Endothelial cell of umbilical vein (primary cell): ENCODE measurements around the gene CD109. TPM values are rescaled to one million over a fixed set of nuclear protein-coding genes. Genes with fewer than 3 reads are reported as not detected.

Experiments used
- BruUV-seq: library from RNA; stranded (reverse); fragments of 400-500 nt; replicated peaks from 2 replicates; lab custom pipeline; 2021; lab: Mats Ljungman, UMichigan
- CTCF ChIA-PET: fragments of 300-600, 350-600 bp; sonication (Branson Sonifier 250); formaldehyde crosslinking; loops from one replicate; lab custom pipeline; 2021; ENCODE audit warnings: antibody characterized with exemption, inconsistent platforms; lab: Charles Lee
- POLR2A ChIA-PET: fragments of 300-600, 350-600 bp; sonication (Branson Sonifier 250); formaldehyde crosslinking; loops from one replicate; lab custom pipeline; 2021; ENCODE audit warnings: antibody characterized with exemption, inconsistent platforms; lab: Charles Lee
- DNase-seq: peaks from one replicate; pipeline ENCODE4 v3.0.0-alpha.2; 2011; ENCODE audit warnings: low read depth, low spot score
- FAIRE-seq: peaks from 2 replicates; lab custom pipeline; 2011; peaks lifted over from hg19 to GRCh38; lab: Jason Lieb, UNC
- H2AFZ ChIP-seq: 2 replicates; pipeline ENCODE4 v1.6.0; 2012; ENCODE audit warnings: low read depth, low read length, control low read depth, inconsistent platforms
- H3K27ac ChIP-seq: 2 replicates; pipeline ENCODE4 v1.5.1; 2011; ENCODE audit warnings: low read depth, mild to moderate bottlenecking, control low read depth, low read length, moderate library complexity; ENCODE audit not compliant: insufficient read depth
- H3K27me3 ChIP-seq, 2 experiments: 2 replicates each; pipeline versions ENCODE4 v1.6.0 to v1.6.1; 2011; ENCODE audit warnings: low read length in 2 of 2, mixed read lengths in 1 of 2; ENCODE audit not compliant: control insufficient read depth in 2 of 2, insufficient read depth in 2 of 2
- H3K36me3 ChIP-seq, 2 experiments: 2 replicates in 1 of 2; 3 replicates in 1 of 2; pipeline ENCODE4 v1.5.1; 2011; ENCODE audit warnings: low read length in 2 of 2, mild to moderate bottlenecking in 1 of 2, moderate library complexity in 1 of 2; ENCODE audit not compliant: control insufficient read depth in 2 of 2, insufficient read depth in 2 of 2; ENCODE audit errors: extremely low read depth in 1 of 2
- H3K4me1 ChIP-seq: 3 replicates; pipeline ENCODE4 v1.5.1; 2011; ENCODE audit warnings: mild to moderate bottlenecking, low read length; ENCODE audit not compliant: control insufficient read depth, insufficient read depth; ENCODE audit errors: extremely low read depth
- H3K4me2 ChIP-seq: 2 replicates; pipeline ENCODE4 v1.6.1; 2011; ENCODE audit warnings: low read length, control low read depth, mixed read lengths; ENCODE audit not compliant: insufficient read depth
- H3K4me3 ChIP-seq, 3 experiments: fragments of 200-600 bp in 1 of 3; sonication (generic), shearing (Covaris generic) in 1 of 3; replicated peaks in 1 of 3; 2 replicates each; pipeline ENCODE4 v1.5.1; 2011 to 2016; ENCODE audit warnings: control low read depth in 3 of 3, low read length in 3 of 3, mild to moderate bottlenecking in 2 of 3, inconsistent platforms in 1 of 3, low read depth in 1 of 3, moderate library complexity in 1 of 3; ENCODE audit not compliant: insufficient read depth in 1 of 3
- H3K79me2 ChIP-seq: 2 replicates; pipeline ENCODE4 v1.6.0; 2012; ENCODE audit warnings: low read length, inconsistent platforms; ENCODE audit not compliant: control insufficient read depth, insufficient read depth
- H3K9ac ChIP-seq: replicated peaks from 2 replicates; pipeline ENCODE3; 2011; ENCODE audit warnings: low read length, control low read depth; ENCODE audit not compliant: insufficient read depth; ENCODE audit errors: extremely low read depth
- H3K9me1 ChIP-seq: replicated peaks from 3 replicates; pipeline ENCODE4 v1.6.0; 2011; ENCODE audit warnings: mild to moderate bottlenecking, low read length; ENCODE audit not compliant: control insufficient read depth, insufficient read depth; ENCODE audit errors: extremely low read depth
- H3K9me3 ChIP-seq: replicated peaks from 2 replicates; pipeline ENCODE4 v1.5.1; 2012; ENCODE audit warnings: low read length, inconsistent platforms; ENCODE audit not compliant: control insufficient read depth, insufficient read depth
- H4K20me1 ChIP-seq: replicated peaks from 2 replicates; pipeline ENCODE3; 2011; ENCODE audit warnings: mild to moderate bottlenecking, low read length; ENCODE audit not compliant: control insufficient read depth, insufficient read depth; ENCODE audit errors: extremely low read depth
- FOS ChIP-seq: IDR thresholded peaks from 2 replicates; pipeline ENCODE4 v1.6.1; 2011; ENCODE audit warnings: mild to moderate bottlenecking, low read length, moderate library complexity, borderline replicate concordance; ENCODE audit not compliant: insufficient read depth
- GATA2 ChIP-seq: IDR thresholded peaks from 2 replicates; pipeline ENCODE4 v1.7.0; 2011; ENCODE audit warnings: low read depth, mild to moderate bottlenecking, moderate library complexity, mixed read lengths, low read length; ENCODE audit not compliant: insufficient read length, insufficient read depth
- JUN ChIP-seq: IDR thresholded peaks from 2 replicates; pipeline ENCODE4 v1.6.1; 2011; ENCODE audit warnings: borderline replicate concordance, low read depth; ENCODE audit not compliant: insufficient read length, insufficient read depth
- POLR2A ChIP-seq: IDR thresholded peaks from 2 replicates; pipeline ENCODE4 v1.6.1; 2012; ENCODE audit warnings: low read depth, mild to moderate bottlenecking, control low read depth, low read length
- dilution Hi-C: fragments of 300-500 bp; cut with MboI; formaldehyde crosslinking; loops from one replicate; pipeline ENCODE4 v1.15.0; 2019; ENCODE audit warnings: low sequenced_read_pairs; ENCODE audit not compliant: extremely low pct_ligation_motif_present
- intact Hi-C: fragments of 100-400 bp; cut with micrococcal nuclease; formaldehyde crosslinking; loops from one replicate; pipeline ENCODE4 v1.10.0; 2022
- polyA plus RNA-seq, 4 experiments: library from polyadenylated mRNA; depleted of rRNA in 3 of 4; stranded (reverse) in 3 of 4; unstranded in 1 of 4; fragments of >200 nt; gene quantifications; 2 replicates each; pipeline versions ENCODE4 v1.2.1 to v1.2.3, GENCODE V29; 2011 to 2012; ENCODE audit warnings: missing spikeins in 1 of 4
- total RNA-seq: library from RNA; stranded (reverse); gene quantifications from 2 replicates; pipeline ENCODE4 v1.2.3, GENCODE V29; 2021
- TF ChIP-seq, protein P1 (sequence below): IDR thresholded peaks from 2 replicates; pipeline ENCODE4 v1.6.1; 2011; ENCODE audit not compliant: insufficient read depth, insufficient read length
- TF ChIP-seq, protein P2 (sequence below), 2 donors: IDR thresholded peaks; 1 replicate in 1 of 2; 2 replicates in 1 of 2; pipeline ENCODE4 v1.5.1; 2011; ENCODE audit warnings: low read length in 2 of 2, mild to moderate bottlenecking in 2 of 2, moderate library complexity in 2 of 2, control low read depth in 1 of 2, inconsistent platforms in 1 of 2, low read depth in 1 of 2; ENCODE audit not compliant: insufficient read depth in 1 of 2; ENCODE audit errors: extremely low read depth in 1 of 2

Gene CD109
- total and polyA plus RNA-seq, 2 donors (not counting 3 experiments of a cell fraction or from before 2014, with no cell fraction given), result 33.9 to 107 TPM

DNA sequence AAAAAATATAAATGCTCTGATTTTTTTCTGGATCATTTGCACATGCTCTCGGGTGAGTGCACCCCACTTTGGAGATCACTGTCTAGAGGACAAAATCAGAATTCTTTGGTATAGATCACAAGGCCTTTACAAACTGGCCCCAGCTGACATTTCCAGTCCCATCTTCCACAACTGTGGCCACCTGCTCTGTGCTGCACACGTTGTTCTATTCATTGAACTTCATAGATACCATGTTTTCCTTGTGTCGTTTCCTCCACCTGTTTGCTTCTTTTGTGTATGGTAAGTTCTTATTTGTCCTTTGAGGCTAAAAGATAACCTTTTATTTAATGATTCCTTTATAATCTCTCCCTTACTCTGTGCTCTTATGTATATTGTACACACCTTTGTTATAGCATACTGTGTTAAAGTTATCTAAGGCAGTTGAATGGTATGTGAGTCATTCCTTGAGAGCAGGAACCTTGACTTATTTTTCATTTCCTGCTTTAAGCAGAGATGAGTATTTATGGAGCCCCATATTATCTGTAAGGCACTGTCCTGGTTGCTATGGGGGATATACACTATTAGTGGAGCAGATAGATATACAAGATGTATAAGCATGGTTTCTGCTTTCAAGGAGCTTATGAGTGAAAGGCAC is 30.2 kb upstream of the CD109 start:
- H4K20me1 ChIP-seq, result no peaks in the 10 kb centered on the region
- TF ChIP-seq JUN, result peak; percentile 67
- TF ChIP-seq FOS, result peak; percentile 74
- TF ChIP-seq, protein P1, sequence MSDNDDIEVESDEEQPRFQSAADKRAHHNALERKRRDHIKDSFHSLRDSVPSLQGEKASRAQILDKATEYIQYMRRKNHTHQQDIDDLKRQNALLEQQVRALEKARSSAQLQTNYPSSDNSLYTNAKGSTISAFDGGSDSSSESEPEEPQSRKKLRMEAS, result no peak
- TF ChIP-seq POLR2A, result no peak
- H3K79me2 ChIP-seq, result no peaks in the 10 kb centered on the region
- POLR2A ChIA-PET, result interaction anchor here (0.8 to 1.2 kb wide), 3 partner anchors 11 to 145 kb away, joined by 3 read pairs; partner anchors contain the start of genes EEF1A1 and SLC17A5
- CTCF ChIA-PET, result interaction anchor here (1.1 to 3.2 kb wide), 4 partner anchors 10 to 67 kb away, joined by 3 to 10 read pairs (median 8); no protein-coding TSS in a partner anchor
- BruUV-seq, result no TSS peak
- no peaks in the 10 kb centered on the region for H3K36me3 ChIP-seq
- no peaks in the 10 kb centered on the region for H3K9me1 ChIP-seq
- H2AFZ ChIP-seq, result no peak overlapping the region
- peaks cover 20% of the 10 kb centered on the region for H3K4me1 ChIP-seq
- H3K27ac ChIP-seq, result peak overlapping the region; percentile 64
- intact Hi-C loops, result no loop called here
- no peaks in the 10 kb centered on the region for H3K27me3 ChIP-seq
- H3K4me3 ChIP-seq, result no peak overlapping the region
- dilution Hi-C loops, result no loop called here
- no peak overlapping the region for H3K9ac ChIP-seq
- peak; percentile 57 for FAIRE-seq
- H3K4me2 ChIP-seq, result peak overlapping the region; percentile 76
- no peaks in the 10 kb centered on the region for H3K9me3 ChIP-seq
- no peak for DNase-seq

GRCh38 chr6:73666393-73666792 is 29.6 kb upstream of the CD109 start:
- POLR2A ChIA-PET, result interaction anchor here (0.8 to 1.0 kb wide), 2 partner anchors 12 to 145 kb away, joined by 3 read pairs; partner anchors contain the start of genes EEF1A1 and SLC17A5
- H3K4me2 ChIP-seq, result peak overlapping the region; percentile 76
- no peaks in the 10 kb centered on the region for H3K36me3 ChIP-seq
- DNase-seq, result peak; percentile 90
- peak overlapping the region in 1 of 3 experiments; percentile 8 for H3K4me3 ChIP-seq
- dilution Hi-C loops (no loop called here), intact Hi-C loops (no loop called here)
- peak; percentile 86 for FAIRE-seq
- H3K9me1 ChIP-seq, result no peaks in the 10 kb centered on the region
- H3K27ac ChIP-seq, result peak overlapping the region; percentile 64
- no peaks in the 10 kb centered on the region for H3K27me3 ChIP-seq
- peaks cover 20% of the 10 kb centered on the region for H3K4me1 ChIP-seq
- H2AFZ ChIP-seq, result no peak overlapping the region
- no TSS peak for BruUV-seq
- TF ChIP-seq FOS (no peak), GATA2 (peak; percentile 59), POLR2A (no peak)
- TF ChIP-seq, protein P2, sequence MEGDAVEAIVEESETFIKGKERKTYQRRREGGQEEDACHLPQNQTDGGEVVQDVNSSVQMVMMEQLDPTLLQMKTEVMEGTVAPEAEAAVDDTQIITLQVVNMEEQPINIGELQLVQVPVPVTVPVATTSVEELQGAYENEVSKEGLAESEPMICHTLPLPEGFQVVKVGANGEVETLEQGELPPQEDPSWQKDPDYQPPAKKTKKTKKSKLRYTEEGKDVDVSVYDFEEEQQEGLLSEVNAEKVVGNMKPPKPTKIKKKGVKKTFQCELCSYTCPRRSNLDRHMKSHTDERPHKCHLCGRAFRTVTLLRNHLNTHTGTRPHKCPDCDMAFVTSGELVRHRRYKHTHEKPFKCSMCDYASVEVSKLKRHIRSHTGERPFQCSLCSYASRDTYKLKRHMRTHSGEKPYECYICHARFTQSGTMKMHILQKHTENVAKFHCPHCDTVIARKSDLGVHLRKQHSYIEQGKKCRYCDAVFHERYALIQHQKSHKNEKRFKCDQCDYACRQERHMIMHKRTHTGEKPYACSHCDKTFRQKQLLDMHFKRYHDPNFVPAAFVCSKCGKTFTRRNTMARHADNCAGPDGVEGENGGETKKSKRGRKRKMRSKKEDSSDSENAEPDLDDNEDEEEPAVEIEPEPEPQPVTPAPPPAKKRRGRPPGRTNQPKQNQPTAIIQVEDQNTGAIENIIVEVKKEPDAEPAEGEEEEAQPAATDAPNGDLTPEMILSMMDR (IDR thresholded peaks at IDR 0.05; ENCODE audit: extremely low read depth in 1 of 2, insufficient read depth in 1 of 2, low read depth in 1 of 2, low read length in 2 of 2), result no peak
- H3K9ac ChIP-seq, result no peak overlapping the region
- CTCF ChIA-PET, result interaction anchor here (1.1 to 3.2 kb wide), 4 partner anchors 10 to 67 kb away, joined by 3 to 10 read pairs (median 8); no protein-coding TSS in a partner anchor
- no peaks in the 10 kb centered on the region for H3K79me2 ChIP-seq
- no peaks in the 10 kb centered on the region for H3K9me3 ChIP-seq
- no peaks in the 10 kb centered on the region for H4K20me1 ChIP-seq
